ENCODE measurements around the gene RNU6-1.

Gene RNU6-1

DNA sequence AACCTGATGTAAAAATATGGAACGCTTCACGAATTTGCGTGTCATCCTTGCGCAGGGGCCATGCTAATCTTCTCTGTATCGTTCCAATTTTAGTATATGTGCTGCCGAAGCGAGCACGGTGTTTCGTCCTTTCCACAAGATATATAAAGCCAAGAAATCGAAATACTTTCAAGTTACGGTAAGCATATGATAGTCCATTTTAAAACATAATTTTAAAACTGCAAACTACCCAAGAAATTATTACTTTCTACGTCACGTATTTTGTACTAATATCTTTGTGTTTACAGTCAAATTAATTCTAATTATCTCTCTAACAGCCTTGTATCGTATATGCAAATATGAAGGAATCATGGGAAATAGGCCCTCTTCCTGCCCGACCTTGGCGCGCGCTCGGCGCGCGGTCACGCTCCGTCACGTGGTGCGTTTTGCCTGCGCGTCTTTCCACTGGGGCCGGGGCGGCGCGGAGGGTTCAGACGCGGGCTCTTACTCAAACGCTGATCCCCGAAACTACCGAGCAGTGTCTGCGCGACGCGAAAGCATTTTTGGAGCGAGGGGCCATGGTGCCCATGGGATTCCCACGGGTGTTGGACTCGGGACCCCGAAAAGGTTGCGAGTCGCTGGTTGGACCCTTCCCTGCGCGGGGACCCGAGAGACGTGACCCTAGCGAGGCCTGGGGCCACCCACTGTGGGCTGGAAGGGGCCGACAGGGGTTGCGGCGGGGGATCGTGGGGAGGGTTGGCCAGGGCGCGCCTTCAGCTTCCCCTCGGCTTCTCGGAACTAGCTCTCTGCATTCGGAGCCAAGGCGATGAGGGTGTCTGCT is at the start of gene RNU6-1:
TSS of gene RNU6-1 (minus strand) at position 117 of the 820 bp plus-strand sequence.
- H3K36me3 ChIP-seq (ENCODE audit: control insufficient read depth in 2 of 2, insufficient read depth in 2 of 2, low read length in 2 of 2): no peaks in the 10 kb centered on the region
- peaks cover 17 to 23% of the 10 kb centered on the region in 2 donors for H3K4me1 ChIP-seq (ENCODE audit: control insufficient read depth in 2 of 2, insufficient read depth in 2 of 2, low read length in 2 of 2)
- peak within 1 kb of the TSS; percentile 90 to 94 for H3K9ac ChIP-seq (ENCODE audit: low read depth in 1 of 2, low read length in 2 of 2)
- peaks cover 11% of the 10 kb centered on the region in 2 donors for H3K27me3 ChIP-seq (ENCODE audit: control insufficient read depth in 2 of 2, insufficient read depth in 2 of 2, low read length in 2 of 2)
- H3K27ac ChIP-seq (ENCODE audit: low read depth in 2 of 2, low read length in 2 of 2): peak within 1 kb of the TSS; percentile 90 to 98
- H3K4me3 ChIP-seq (ENCODE audit: low read length in 2 of 2): peak within 1 kb of the TSS; percentile 82 to 96
- H3K9me3 ChIP-seq (ENCODE audit: control insufficient read depth in 2 of 2, low read length in 2 of 2): no peaks in the 10 kb centered on the region

- peaks cover 0 to 14% of the 10 kb centered on the region in 2 donors for H3K4me1 ChIP-seq (ENCODE audit: control insufficient read depth in 2 of 2, insufficient read depth in 2 of 2, low read length in 2 of 2)
- no peak overlapping the region for H3K9ac ChIP-seq (ENCODE audit: low read depth in 1 of 2, low read length in 2 of 2)
- no peaks in the 10 kb centered on the region for H3K27me3 ChIP-seq (ENCODE audit: control insufficient read depth in 2 of 2, insufficient read depth in 2 of 2, low read length in 2 of 2)
- H3K9me3 ChIP-seq (ENCODE audit: control insufficient read depth in 2 of 2, low read length in 2 of 2): no peaks in the 10 kb centered on the region
- H3K27ac ChIP-seq (ENCODE audit: low read depth in 2 of 2, low read length in 2 of 2): no peak overlapping the region
- no peaks in the 10 kb centered on the region for H3K36me3 ChIP-seq (ENCODE audit: control insufficient read depth in 2 of 2, insufficient read depth in 2 of 2, low read length in 2 of 2)
- H3K4me3 ChIP-seq (ENCODE audit: low read length in 2 of 2): no peak overlapping the region
Measured at GRCh38 chr15:67887776-67888175, 47.9 kb upstream of the RNU6-1 start.

DNA sequence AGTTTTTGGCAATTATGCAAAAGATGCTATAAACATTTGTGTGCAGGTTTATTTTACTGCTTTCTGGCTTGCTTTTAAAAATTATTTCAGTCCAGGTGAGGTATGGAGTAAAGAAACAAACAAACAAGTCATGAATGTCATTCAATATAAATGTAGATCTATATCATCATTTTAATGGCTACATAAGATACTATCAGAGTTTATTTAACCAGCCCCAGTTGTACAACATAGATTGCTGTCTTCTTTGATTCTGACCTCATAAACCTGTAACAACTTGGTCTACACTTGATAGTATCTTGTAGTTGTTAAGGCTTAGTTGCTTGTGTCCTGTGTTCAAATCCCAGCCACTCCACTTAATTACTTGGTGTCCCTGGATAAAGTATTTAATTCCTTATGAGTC is 46.0 kb upstream of the RNU6-1 start:
- Histone ChIP-seq H3K9ac (ENCODE audit: low read depth in 1 of 2, low read length in 2 of 2) (peak overlapping the region in 1 of 2 donors; percentile 83), H3K4me1 (ENCODE audit: control insufficient read depth in 2 of 2, insufficient read depth in 2 of 2, low read length in 2 of 2) (peaks cover 0 to 14% of the 10 kb centered on the region in 2 donors), H3K4me3 (ENCODE audit: low read length in 2 of 2) (no peak overlapping the region), H3K27me3 (ENCODE audit: control insufficient read depth in 2 of 2, insufficient read depth in 2 of 2, low read length in 2 of 2) (no peaks in the 10 kb centered on the region), H3K27ac (ENCODE audit: low read depth in 2 of 2, low read length in 2 of 2) (no peak overlapping the region), H3K36me3 (ENCODE audit: control insufficient read depth in 2 of 2, insufficient read depth in 2 of 2, low read length in 2 of 2) (no peaks in the 10 kb centered on the region), H3K9me3 (ENCODE audit: control insufficient read depth in 2 of 2, low read length in 2 of 2) (no peaks in the 10 kb centered on the region)

GRCh38 chr15:67885175-67885523 is 45.3 kb upstream of the RNU6-1 start:
- H3K36me3 ChIP-seq (ENCODE audit: control insufficient read depth in 2 of 2, insufficient read depth in 2 of 2, low read length in 2 of 2): no peaks in the 10 kb centered on the region
- H3K4me1 ChIP-seq (ENCODE audit: control insufficient read depth in 2 of 2, insufficient read depth in 2 of 2, low read length in 2 of 2): peaks cover 0 to 14% of the 10 kb centered on the region in 2 donors
- H3K9ac ChIP-seq (ENCODE audit: low read depth in 1 of 2, low read length in 2 of 2): peak overlapping the region; percentile 73 to 83
- H3K9me3 ChIP-seq (ENCODE audit: control insufficient read depth in 2 of 2, low read length in 2 of 2): no peaks in the 10 kb centered on the region
- H3K4me3 ChIP-seq (ENCODE audit: low read length in 2 of 2): peak overlapping the region; percentile 71 to 75
- H3K27me3 ChIP-seq (ENCODE audit: control insufficient read depth in 2 of 2, insufficient read depth in 2 of 2, low read length in 2 of 2): no peaks in the 10 kb centered on the region
- H3K27ac ChIP-seq (ENCODE audit: low read depth in 2 of 2, low read length in 2 of 2): peak overlapping the region; percentile 75 to 89

- Histone ChIP-seq H3K9me3 (ENCODE audit: control insufficient read depth in 2 of 2, low read length in 2 of 2) (no peaks in the 10 kb centered on the region), H3K27ac (ENCODE audit: low read depth in 2 of 2, low read length in 2 of 2) (peak overlapping the region; percentile 75 to 89), H3K4me3 (ENCODE audit: low read length in 2 of 2) (peak overlapping the region; percentile 71 to 75), H3K36me3 (ENCODE audit: control insufficient read depth in 2 of 2, insufficient read depth in 2 of 2, low read length in 2 of 2) (no peaks in the 10 kb centered on the region), H3K27me3 (ENCODE audit: control insufficient read depth in 2 of 2, insufficient read depth in 2 of 2, low read length in 2 of 2) (no peaks in the 10 kb centered on the region), H3K9ac (ENCODE audit: low read depth in 1 of 2, low read length in 2 of 2) (peak overlapping the region; percentile 73 to 83), H3K4me1 (ENCODE audit: control insufficient read depth in 2 of 2, insufficient read depth in 2 of 2, low read length in 2 of 2) (peaks cover 0 to 14% of the 10 kb centered on the region in 2 donors)
Measured at GRCh38 chr15:67884514-67885174, 44.8 kb upstream of the RNU6-1 start.

DNA sequence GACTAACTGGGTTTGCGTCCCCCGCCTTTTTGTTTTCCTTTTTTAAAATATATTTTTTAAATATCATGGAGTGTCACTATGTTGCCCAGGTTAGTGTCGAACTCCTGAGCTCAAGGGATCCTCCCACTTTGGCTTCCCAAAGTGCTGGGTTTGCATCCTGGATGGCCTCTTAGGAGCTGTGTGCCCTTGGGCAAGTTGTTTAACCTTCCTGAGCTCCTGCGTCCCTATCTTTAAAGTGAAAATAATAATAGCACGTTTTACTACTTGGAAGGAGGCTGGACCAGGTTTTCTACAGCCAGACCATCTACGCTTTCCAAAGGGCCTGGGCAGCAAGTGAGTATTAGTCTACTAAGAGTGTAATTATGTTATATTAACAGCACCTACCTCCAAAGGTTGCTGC is 44.2 kb upstream of the RNU6-1 start:
- H3K9ac ChIP-seq (ENCODE audit: low read depth in 1 of 2, low read length in 2 of 2): peak overlapping the region; percentile 1 to 26
- no peaks in the 10 kb centered on the region for H3K9me3 ChIP-seq (ENCODE audit: control insufficient read depth in 2 of 2, low read length in 2 of 2)
- H3K4me1 ChIP-seq (ENCODE audit: control insufficient read depth in 2 of 2, insufficient read depth in 2 of 2, low read length in 2 of 2): peaks cover 0 to 14% of the 10 kb centered on the region in 2 donors
- H3K27me3 ChIP-seq (ENCODE audit: control insufficient read depth in 2 of 2, insufficient read depth in 2 of 2, low read length in 2 of 2): no peaks in the 10 kb centered on the region
- H3K27ac ChIP-seq (ENCODE audit: low read depth in 2 of 2, low read length in 2 of 2): peak overlapping the region; percentile 75 to 89
- peak overlapping the region in 1 of 2 donors; percentile 75 for H3K4me3 ChIP-seq (ENCODE audit: low read length in 2 of 2)
- H3K36me3 ChIP-seq (ENCODE audit: control insufficient read depth in 2 of 2, insufficient read depth in 2 of 2, low read length in 2 of 2): no peaks in the 10 kb centered on the region

DNA sequence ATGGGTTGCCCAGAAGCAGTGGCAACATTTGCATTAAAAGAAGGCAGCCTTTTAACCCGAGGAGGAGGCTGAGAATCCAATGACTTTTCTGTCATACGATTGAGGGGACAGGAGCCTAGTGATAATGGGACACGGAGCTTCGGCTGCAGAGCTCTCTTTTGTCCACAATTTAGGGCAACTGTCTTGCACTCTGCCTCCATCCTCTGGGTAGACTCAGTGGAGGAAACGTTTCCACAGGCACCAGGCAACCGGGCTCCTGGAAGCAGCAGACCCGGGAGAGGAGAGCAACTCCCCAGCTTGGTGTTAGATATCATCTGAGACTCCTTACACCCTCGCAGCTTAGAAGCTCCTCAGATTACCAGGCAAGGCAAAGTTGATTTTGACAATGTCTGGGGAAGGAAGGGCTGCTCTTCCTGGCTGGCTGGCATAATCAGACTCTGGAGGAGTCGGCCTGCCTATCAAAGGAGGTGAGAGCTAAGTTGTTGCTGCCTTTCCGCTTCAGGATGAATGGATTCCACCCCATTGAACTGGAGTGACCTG is 43.5 kb upstream of the RNU6-1 start:
- no peaks in the 10 kb centered on the region for H3K9me3 ChIP-seq (ENCODE audit: control insufficient read depth in 2 of 2, low read length in 2 of 2)
- H3K27ac ChIP-seq (ENCODE audit: low read depth in 2 of 2, low read length in 2 of 2): no peak overlapping the region
- H3K36me3 ChIP-seq (ENCODE audit: control insufficient read depth in 2 of 2, insufficient read depth in 2 of 2, low read length in 2 of 2): no peaks in the 10 kb centered on the region
- H3K4me3 ChIP-seq (ENCODE audit: low read length in 2 of 2): no peak overlapping the region
- H3K4me1 ChIP-seq (ENCODE audit: control insufficient read depth in 2 of 2, insufficient read depth in 2 of 2, low read length in 2 of 2): peaks cover 0 to 14% of the 10 kb centered on the region in 2 donors
- no peaks in the 10 kb centered on the region for H3K27me3 ChIP-seq (ENCODE audit: control insufficient read depth in 2 of 2, insufficient read depth in 2 of 2, low read length in 2 of 2)
- no peak overlapping the region for H3K9ac ChIP-seq (ENCODE audit: low read depth in 1 of 2, low read length in 2 of 2)

- Histone ChIP-seq H3K27me3 (ENCODE audit: control insufficient read depth in 2 of 2, insufficient read depth in 2 of 2, low read length in 2 of 2) (no peaks in the 10 kb centered on the region), H3K4me1 (ENCODE audit: control insufficient read depth in 2 of 2, insufficient read depth in 2 of 2, low read length in 2 of 2) (peaks cover 0 to 14% of the 10 kb centered on the region in 2 donors), H3K36me3 (ENCODE audit: control insufficient read depth in 2 of 2, insufficient read depth in 2 of 2, low read length in 2 of 2) (no peaks in the 10 kb centered on the region), H3K27ac (ENCODE audit: low read depth in 2 of 2, low read length in 2 of 2) (no peak overlapping the region), H3K9ac (ENCODE audit: low read depth in 1 of 2, low read length in 2 of 2) (no peak overlapping the region), H3K9me3 (ENCODE audit: control insufficient read depth in 2 of 2, low read length in 2 of 2) (no peaks in the 10 kb centered on the region), H3K4me3 (ENCODE audit: low read length in 2 of 2) (no peak overlapping the region)
Measured at GRCh38 chr15:67882487-67883233, 42.8 kb upstream of the RNU6-1 start.

DNA sequence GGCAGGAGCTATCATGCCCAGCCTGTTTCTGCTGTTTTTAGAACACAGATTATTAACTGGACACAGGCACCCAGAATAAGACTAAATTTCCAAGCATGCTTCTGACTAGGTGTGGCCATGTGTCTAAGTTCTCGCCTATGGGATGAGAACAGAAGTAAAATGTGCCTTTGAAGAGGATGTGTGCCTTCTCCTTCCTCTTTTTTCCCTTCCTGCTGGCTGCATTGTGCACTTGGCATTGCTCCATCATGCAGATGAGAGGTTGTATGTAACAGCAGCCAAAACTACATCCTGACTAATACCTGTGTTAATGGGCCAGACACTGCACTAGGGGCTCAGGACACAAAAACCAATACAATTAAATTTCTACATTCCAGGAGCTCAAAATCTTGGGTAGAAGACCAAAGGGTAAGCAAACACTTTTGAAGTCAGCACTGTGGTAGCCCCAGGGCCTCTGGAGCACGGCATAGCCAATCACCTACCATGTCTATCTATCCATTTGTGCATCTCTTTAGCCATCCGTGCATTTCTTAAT is 40.9 kb upstream of the RNU6-1 start:
- H3K27ac ChIP-seq (ENCODE audit: low read depth in 2 of 2, low read length in 2 of 2): no peak overlapping the region
- H3K27me3 ChIP-seq (ENCODE audit: control insufficient read depth in 2 of 2, insufficient read depth in 2 of 2, low read length in 2 of 2): no peaks in the 10 kb centered on the region
- no peaks in the 10 kb centered on the region for H3K9me3 ChIP-seq (ENCODE audit: control insufficient read depth in 2 of 2, low read length in 2 of 2)
- H3K9ac ChIP-seq (ENCODE audit: low read depth in 1 of 2, low read length in 2 of 2): no peak overlapping the region
- no peaks in the 10 kb centered on the region for H3K36me3 ChIP-seq (ENCODE audit: control insufficient read depth in 2 of 2, insufficient read depth in 2 of 2, low read length in 2 of 2)
- no peak overlapping the region for H3K4me3 ChIP-seq (ENCODE audit: low read length in 2 of 2)
- H3K4me1 ChIP-seq (ENCODE audit: control insufficient read depth in 2 of 2, insufficient read depth in 2 of 2, low read length in 2 of 2): peaks cover 0 to 14% of the 10 kb centered on the region in 2 donors
